Regular cardiac myocyte (primary cell): ENCODE data around the gene KRTAP9-3. TPM values are rescaled to one million over a fixed set of nuclear protein-coding genes. Genes with fewer than 3 reads are reported as not detected.

Experiments
- total RNA-seq: library from RNA; depleted of rRNA; stranded (reverse); fragments of >200 nt; gene quantifications from 2 replicates; pipeline ENCODE4 v1.2.3, GENCODE V29; 2014

KRTAP9-3 gene, protein sequence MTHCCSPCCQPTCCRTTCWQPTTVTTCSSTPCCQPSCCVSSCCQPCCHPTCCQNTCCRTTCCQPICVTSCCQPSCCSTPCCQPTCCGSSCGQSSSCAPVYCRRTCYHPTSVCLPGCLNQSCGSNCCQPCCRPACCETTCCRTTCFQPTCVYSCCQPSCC
- not detected in 2 replicates for total RNA-seq

DNA sequence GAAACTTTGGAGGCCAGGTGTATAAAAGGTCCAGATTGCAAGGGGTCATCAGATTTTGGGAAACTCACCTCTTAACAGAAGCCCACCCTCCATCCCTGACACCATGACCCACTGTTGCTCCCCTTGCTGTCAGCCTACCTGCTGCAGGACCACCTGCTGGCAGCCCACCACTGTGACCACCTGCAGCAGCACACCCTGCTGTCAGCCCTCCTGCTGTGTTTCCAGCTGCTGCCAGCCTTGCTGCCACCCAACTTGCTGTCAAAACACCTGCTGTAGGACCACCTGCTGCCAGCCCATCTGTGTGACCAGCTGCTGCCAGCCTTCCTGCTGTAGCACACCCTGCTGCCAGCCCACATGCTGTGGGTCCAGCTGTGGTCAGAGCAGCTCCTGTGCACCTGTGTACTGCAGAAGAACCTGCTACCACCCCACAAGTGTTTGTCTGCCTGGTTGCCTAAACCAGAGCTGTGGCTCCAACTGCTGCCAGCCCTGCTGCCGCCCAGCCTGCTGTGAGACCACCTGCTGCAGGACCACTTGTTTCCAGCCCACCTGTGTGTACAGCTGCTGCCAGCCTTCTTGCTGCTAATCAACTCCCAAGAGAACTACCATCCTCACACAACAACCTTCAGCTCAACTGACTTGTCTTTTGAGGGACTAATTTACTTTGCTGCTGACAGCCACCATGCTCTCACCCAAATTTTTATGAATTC lies at the start of gene KRTAP9-3:
Gene KRTAP9-3, plus strand, starts transcription at position 51 of the 707 bp plus-strand sequence. Its CDS starts 53 bp downstream, at position 104.

DNA sequence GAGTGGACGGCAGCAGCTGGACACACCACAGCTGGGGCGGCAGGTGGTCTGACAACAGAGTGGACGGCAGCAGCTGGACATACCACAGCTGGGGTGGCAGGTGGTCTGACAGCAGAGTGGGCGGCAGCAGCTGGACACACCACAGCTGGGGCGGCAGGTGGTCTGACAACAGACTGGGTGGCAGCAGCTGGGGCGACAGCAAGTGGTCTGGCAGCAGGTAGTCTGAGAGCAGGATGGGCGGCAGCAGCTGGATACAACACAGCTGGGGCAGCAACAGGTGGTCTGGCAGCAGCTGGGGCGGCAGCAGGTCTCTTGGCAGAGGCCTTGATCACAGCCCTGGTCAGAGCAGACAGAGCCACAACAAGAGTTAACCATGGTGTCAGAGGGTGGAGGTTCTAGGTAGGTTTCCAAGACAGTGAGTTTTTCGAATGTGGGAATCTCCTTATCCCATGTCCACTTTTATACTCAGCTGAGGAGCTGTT lies 47.7 kb upstream of the KRTAP9-3 start, which contains the start of gene KRTAP4-1:
Gene KRTAP4-1, minus strand, starts transcription at position 432 of the 482 bp plus-strand sequence. Its CDS starts 57 bp downstream, at position 375.

DNA sequence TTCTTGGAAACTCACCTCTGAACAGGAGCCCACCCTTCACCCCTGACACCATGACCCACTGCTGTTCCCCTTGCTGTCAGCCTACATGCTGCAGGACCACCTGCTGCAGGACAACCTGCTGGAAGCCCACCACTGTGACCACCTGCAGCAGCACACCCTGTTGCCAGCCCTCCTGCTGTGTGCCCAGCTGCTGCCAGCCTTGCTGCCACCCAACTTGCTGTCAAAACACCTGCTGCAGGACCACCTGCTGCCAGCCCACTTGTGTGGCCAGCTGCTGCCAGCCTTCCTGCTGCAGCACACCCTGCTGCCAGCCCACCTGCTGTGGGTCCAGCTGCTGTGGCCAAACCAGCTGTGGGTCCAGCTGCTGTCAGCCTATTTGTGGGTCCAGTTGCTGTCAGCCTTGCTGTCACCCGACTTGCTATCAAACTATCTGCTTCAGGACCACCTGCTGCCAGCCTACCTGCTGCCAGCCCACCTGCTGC lies 42.4 kb upstream of the KRTAP9-3 start, which contains the start of gene KRTAP9-1:
Gene KRTAP9-1, plus strand, starts transcription at position 51 of the 482 bp plus-strand sequence. Its CDS starts 0 bp downstream, at position 51.

DNA sequence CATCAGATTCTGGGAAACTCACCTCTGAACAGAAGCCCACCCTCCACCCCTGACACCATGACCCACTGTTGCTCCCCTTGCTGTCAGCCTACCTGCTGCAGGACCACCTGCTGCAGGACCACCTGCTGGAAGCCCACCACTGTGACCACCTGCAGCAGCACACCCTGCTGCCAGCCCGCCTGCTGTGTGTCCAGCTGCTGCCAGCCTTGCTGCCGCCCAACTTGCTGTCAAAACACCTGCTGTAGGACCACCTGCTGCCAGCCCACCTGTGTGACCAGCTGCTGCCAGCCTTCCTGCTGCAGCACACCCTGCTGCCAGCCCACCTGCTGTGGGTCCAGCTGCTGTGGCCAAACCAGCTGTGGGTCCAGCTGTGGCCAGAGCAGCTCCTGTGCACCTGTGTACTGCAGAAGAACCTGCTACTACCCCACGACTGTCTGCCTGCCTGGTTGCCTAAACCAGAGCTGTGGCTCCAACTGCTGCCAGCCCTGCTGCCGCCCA lies 5.6 kb upstream of the KRTAP9-3 start, which contains the start of gene KRTAP9-2:
Gene KRTAP9-2, plus strand, starts transcription at position 51 of the 498 bp plus-strand sequence. Its CDS starts 7 bp downstream, at position 58.

DNA sequence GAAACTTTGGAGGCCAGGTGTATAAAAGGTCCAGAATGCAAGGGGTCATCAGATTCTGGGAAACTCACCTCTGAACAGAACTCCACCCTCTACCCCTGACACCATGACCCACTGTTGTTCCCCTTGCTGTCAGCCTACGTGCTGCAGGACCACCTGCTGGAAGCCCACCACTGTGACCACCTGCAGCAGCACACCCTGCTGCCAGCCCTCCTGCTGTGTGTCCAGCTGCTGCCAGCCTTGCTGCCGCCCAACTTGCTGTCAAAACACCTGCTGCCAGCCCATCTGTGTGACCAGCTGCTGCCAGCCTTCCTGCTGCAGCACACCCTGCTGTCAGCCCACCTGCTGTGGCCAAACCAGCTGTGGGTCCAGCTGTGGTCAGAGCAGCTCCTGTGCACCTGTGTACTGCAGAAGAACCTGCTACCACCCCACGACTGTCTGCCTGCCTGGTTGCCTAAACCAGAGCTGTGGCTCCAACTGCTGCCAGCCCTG lies 5.7 kb downstream of the KRTAP9-3 start, which contains the start of gene KRTAP9-8:
Gene KRTAP9-8, plus strand, starts transcription at position 51 of the 489 bp plus-strand sequence. Its CDS starts 53 bp downstream, at position 104.

DNA sequence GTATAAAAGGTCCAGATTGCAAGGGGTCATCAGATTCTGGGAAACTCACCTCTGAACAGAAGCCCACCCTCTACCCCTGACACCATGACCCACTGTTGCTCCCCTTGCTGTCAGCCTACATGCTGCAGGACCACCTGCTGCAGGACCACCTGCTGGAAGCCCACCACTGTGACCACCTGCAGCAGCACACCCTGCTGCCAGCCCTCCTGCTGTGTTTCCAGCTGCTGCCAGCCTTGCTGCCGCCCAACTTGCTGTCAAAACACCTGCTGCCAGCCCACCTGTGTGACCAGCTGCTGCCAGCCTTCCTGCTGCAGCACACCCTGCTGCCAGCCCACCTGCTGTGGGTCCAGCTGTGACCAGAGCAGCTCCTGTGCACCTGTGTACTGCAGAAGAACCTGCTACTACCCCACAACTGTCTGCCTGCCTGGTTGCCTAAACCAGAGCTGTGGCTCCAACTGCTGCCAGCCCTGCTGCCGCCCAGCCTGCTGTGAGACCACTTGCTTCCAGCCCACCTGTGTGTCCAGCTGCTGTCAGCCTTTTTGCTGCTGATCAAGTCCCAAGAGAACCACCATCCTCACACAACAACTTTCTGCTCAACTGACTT lies 17.5 kb downstream of the KRTAP9-3 start, which contains the start of gene KRTAP9-4:
Gene KRTAP9-4, plus strand, starts transcription at position 51 of the 604 bp plus-strand sequence. Its CDS starts 34 bp downstream, at position 85.

DNA sequence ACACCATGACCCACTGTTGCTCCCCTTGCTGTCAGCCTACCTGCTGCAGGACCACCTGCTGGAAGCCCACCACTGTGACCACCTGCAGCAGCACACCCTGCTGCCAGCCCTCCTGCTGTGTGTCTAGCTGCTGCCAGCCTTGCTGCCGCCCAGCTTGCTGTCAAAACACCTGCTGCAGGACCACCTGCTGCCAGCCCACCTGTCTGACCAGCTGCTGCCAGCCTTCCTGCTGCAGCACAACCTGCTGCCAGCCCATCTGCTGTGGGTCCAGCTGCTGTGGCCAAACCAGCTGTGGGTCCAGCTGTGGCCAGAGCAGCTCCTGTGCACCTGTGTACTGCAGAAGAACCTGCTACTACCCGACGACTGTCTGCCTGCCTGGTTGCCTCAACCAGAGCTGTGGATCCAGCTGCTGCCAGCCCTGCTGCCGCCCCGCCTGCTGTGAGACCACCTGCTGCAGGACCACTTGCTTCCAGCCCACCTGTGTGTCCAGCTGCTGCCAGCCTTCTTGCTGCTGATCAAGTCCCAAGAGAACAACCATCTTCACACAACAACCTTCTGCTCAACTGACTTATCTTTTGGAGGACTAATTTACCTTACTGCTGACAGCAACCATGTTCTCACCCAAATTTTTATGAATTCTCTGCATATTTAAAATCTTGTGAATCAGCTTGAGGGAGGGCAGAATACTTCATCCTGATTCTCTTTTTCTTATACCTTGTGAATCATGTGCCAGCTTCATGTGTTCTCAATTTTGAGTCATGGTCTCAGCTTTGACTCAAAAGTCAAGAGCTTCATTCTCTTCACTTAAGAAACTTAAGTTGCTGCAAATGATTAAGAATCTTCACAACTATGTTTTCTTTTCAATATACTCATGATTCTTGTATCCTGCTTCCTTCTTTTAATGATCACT lies 23.4 kb downstream of the KRTAP9-3 start, which contains the start of gene KRTAP9-9:
Gene KRTAP9-9, plus strand, starts transcription at position 4 of the 910 bp plus-strand sequence.

DNA sequence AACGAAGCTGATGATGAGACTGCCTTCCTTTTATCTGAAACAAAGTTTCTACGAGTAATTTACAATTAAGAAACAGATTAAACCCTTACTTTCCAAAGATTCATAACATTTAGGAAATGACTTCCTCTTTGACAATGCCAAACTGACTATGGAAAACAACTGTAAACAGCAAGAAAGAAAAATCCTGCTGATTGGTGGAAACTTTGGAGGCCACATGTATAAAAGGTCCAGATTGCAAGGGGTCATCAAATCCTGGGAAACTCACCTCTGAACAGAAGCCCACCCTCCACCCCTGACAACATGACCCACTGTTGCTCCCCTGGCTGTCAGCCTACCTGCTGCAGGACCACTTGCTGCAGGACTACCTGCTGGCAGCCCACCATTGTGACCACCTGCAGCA lies 32.8 kb downstream of the KRTAP9-3 start, which contains the start of gene KRTAP9-6:
Gene KRTAP9-6, plus strand, starts transcription at position 301 of the 400 bp plus-strand sequence. Its CDS starts 0 bp downstream, at position 301.

DNA sequence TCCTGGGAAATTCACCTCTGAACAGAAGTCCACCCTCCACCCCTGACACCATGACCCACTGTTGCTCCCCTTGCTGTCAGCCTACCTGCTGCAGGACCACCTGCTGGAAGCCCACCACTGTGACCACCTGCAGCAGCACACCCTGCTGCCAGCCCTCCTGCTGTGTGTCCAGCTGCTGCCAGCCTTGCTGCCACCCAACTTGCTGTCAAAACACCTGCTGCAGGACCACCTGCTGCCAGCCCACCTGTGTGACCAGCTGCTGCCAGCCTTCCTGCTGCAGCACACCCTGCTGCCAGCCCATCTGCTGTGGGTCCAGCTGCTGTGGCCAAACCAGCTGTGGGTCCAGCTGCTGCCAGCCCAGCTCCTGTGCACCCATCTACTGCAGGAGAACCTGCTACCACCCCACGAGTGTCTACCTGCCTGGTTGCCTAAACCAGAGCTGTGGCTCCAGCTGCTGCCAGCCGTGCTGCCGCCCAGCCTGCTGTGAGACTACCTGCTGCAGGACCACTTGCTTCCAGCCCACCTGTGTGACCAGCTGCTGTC lies 43.5 kb downstream of the KRTAP9-3 start, which contains the start of gene KRTAP9-7:
Gene KRTAP9-7, plus strand, starts transcription at position 51 of the 543 bp plus-strand sequence. Its CDS starts 0 bp downstream, at position 51.

Other genes with a start within 250 kb of the KRTAP9-3 start
- gene KRT40, start 248.1 kb upstream of the KRTAP9-3 start, total RNA-seq, result not detected in 2 replicates
- not detected in 2 replicates for gene KRTAP3-3, start 238.3 kb upstream of the KRTAP9-3 start, total RNA-seq
- not detected in 2 replicates for gene KRTAP3-2, start 232.5 kb upstream of the KRTAP9-3 start, total RNA-seq
- not detected in 2 replicates for gene KRTAP3-1, start 223.3 kb upstream of the KRTAP9-3 start, total RNA-seq
- 1.9 and 5.1 TPM in 2 replicates for gene KRTAP1-5, start 205.2 kb upstream of the KRTAP9-3 start, total RNA-seq
- gene KRTAP1-4, start 202.3 kb upstream of the KRTAP9-3 start, total RNA-seq, result not detected in 2 replicates
- gene KRTAP1-3, start 197.6 kb upstream of the KRTAP9-3 start, total RNA-seq, result not detected in 2 replicates
- under 0.01 TPM in 1 of 2 replicates, not detected in the other for gene KRTAP1-1, start 191.0 kb upstream of the KRTAP9-3 start, total RNA-seq
- gene KRTAP2-1, start 185.1 kb upstream of the KRTAP9-3 start, total RNA-seq, result not detected in 2 replicates
- gene KRTAP2-2, start 177.2 kb upstream of the KRTAP9-3 start, total RNA-seq, result not detected in 2 replicates
- gene KRTAP2-3, start 172.3 kb upstream of the KRTAP9-3 start, total RNA-seq, result under 0.01 and 0.77 TPM in 2 replicates
- 0.28 TPM in 1 of 2 replicates, not detected in the other for gene KRTAP2-4, start 166.6 kb upstream of the KRTAP9-3 start, total RNA-seq
- gene KRTAP4-7, start 148.3 kb upstream of the KRTAP9-3 start, total RNA-seq, result not detected in 2 replicates
- gene KRTAP4-8, start 134.3 kb upstream of the KRTAP9-3 start, total RNA-seq, result not detected in 2 replicates
- not detected in 2 replicates for gene KRTAP4-16, start 130.2 kb upstream of the KRTAP9-3 start, total RNA-seq
- not detected in 2 replicates for gene KRTAP4-9, start 127.1 kb upstream of the KRTAP9-3 start, total RNA-seq
- not detected in 2 replicates for gene KRTAP4-11, start 114.1 kb upstream of the KRTAP9-3 start, total RNA-seq
- not detected in 2 replicates for gene KRTAP4-12, start 108.3 kb upstream of the KRTAP9-3 start, total RNA-seq
- gene KRTAP4-6, start 91.9 kb upstream of the KRTAP9-3 start, total RNA-seq, result not detected in 2 replicates
- not detected in 2 replicates for gene KRTAP4-5, start 82.6 kb upstream of the KRTAP9-3 start, total RNA-seq
- gene KRTAP4-4, start 71.7 kb upstream of the KRTAP9-3 start, total RNA-seq, result not detected in 2 replicates
- not detected in 2 replicates for gene KRTAP4-3, start 64.2 kb upstream of the KRTAP9-3 start, total RNA-seq
- not detected in 2 replicates for gene KRTAP4-2, start 54.2 kb upstream of the KRTAP9-3 start, total RNA-seq
- gene KRTAP4-1, start 47.5 kb upstream of the KRTAP9-3 start, total RNA-seq, result not detected in 2 replicates
- not detected in 2 replicates for gene KRTAP9-1, start 42.6 kb upstream of the KRTAP9-3 start, total RNA-seq
- gene KRTAP9-2, start 5.8 kb upstream of the KRTAP9-3 start, total RNA-seq, result not detected in 2 replicates
- not detected in 2 replicates for gene KRTAP9-8, start 5.5 kb downstream of the KRTAP9-3 start, total RNA-seq
- gene KRTAP9-4, start 17.2 kb downstream of the KRTAP9-3 start, total RNA-seq, result not detected in 2 replicates
- not detected in 2 replicates for gene KRTAP9-9, start 22.9 kb downstream of the KRTAP9-3 start, total RNA-seq
- gene KRTAP9-6, start 32.9 kb downstream of the KRTAP9-3 start, total RNA-seq, result not detected in 2 replicates
- not detected in 2 replicates for gene KRTAP9-7, start 43.2 kb downstream of the KRTAP9-3 start, total RNA-seq
- gene KRTAP29-1, start 70.4 kb downstream of the KRTAP9-3 start, total RNA-seq, result not detected in 2 replicates
- gene KRTAP16-1, start 76.9 kb downstream of the KRTAP9-3 start, total RNA-seq, result not detected in 2 replicates
- not detected in 2 replicates for gene KRTAP17-1, start 83.3 kb downstream of the KRTAP9-3 start, total RNA-seq
- not detected in 2 replicates for gene KRT33A, start 118.4 kb downstream of the KRTAP9-3 start, total RNA-seq
- gene KRT33B, start 137.4 kb downstream of the KRTAP9-3 start, total RNA-seq, result under 0.01 TPM in 2 replicates
- gene KRT34, start 149.9 kb downstream of the KRTAP9-3 start, total RNA-seq, result 2.0 and 2.9 TPM in 2 replicates
- gene KRT31, start 165.2 kb downstream of the KRTAP9-3 start, total RNA-seq, result not detected in 2 replicates
- gene KRT37, start 192.1 kb downstream of the KRTAP9-3 start, total RNA-seq, result not detected in 2 replicates
- not detected in 2 replicates for gene KRT38, start 208.5 kb downstream of the KRTAP9-3 start, total RNA-seq
- not detected in 2 replicates for gene KRT32, start 234.9 kb downstream of the KRTAP9-3 start, total RNA-seq
- gene KRT35, start 248.7 kb downstream of the KRTAP9-3 start, total RNA-seq, result not detected in 2 replicates